Stimulated activated CD8-positive, alpha-beta memory T cell treated with anti-CD3 and anti-CD28 coated beads, Interleukin-4, amount 100 ng/mL, for 1 hour (primary cell): ENCODE results near the gene RARS2.

ENCODE experiments used
- DNase-seq, 2 donors: peaks; one replicate each; pipeline ENCODE4 v3.0.0-alpha.2; 2020; ENCODE audit warnings: low read depth in 2 of 2, low spot score in 1 of 2

RARS2 gene

DNA sequence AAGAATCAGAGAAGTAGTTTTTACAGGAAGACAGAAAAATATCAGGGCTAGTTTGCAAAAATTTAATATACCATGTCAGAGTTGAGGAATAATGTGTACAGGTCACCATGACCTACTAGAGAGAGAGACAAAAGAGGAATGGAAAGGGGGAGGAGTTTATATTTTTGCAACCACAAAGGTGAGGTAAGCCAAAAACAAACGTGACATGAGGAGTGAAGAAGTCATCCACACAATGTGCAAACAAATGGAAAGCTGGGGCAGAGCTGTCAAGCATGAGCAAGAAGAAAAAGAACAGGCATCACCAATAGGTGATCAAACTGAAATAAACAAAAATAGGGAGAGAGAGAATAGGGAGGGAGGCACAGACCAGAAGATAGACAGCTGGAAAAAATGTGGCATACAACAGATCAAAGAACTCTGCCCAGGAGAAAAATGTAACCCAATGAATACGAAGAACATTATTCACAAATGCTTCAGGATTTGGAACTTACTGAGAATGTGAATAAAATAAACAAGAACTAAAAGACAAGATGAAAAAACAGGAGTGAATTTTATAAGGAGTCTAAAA, 15.5 kb downstream of the RARS2 start:
- DNase-seq, result no peak

DNA sequence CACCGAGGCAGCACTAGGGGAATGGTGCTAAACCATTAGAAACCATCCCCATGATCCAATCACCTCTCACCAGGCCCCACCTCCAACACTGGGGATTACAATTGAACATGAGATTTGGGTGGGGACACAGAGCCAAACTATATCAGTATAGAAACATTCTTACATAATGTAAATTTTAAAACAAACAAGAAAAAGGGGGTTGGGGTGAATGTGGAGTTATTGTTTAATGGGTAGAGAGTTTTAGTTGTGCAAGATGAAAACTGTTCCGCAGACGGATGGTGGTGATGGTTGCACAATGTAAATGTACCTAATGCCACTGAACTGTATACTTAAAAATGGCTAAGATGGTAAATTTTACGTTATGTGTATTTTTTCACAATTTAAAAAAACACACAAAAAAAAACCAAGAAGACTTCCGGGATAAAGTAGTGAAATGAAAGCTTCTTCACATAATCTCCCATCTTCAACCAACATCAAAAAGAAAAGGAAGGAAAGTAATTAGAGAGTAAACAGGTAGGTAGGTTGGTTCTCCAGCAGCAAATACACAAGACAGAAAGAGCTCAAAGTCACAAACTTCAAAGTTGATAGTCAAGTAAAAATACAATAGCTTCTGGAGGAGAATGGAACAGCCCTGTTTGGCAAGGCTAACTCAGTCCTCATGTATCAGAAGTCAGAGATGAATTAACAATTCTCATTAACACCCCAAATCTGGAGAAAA, 16.3 kb downstream of the RARS2 start:
- DNase-seq, result no peak

GRCh38 chr6:87572883-87573282, 16.9 kb downstream of the RARS2 start:
- DNase-seq, result no peak

- no peak for DNase-seq
Observed at GRCh38 chr6:87572021-87572420, 17.8 kb downstream of the RARS2 start.

- no peak for DNase-seq
Observed at GRCh38 chr6:87561017-87561416, 28.8 kb downstream of the RARS2 start.

DNA sequence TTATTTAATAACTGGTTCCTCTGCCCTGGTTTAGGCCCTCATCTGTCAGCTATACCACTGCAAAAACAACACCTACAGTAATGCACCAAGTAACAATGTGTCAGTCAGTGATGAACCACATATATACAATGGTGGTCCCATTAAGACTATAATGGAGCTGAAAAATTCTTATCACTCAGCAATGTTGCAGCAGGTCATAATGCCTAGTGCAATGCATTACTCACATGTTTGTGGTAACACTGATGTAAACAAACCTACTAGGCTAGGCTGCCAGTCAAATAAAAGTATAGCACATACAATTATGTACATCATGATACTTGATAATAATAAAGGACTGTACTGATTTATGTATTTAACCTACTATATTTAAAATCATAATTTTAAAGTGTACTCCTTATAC, 31.3 kb downstream of the RARS2 start:
- no peak for DNase-seq

DNA sequence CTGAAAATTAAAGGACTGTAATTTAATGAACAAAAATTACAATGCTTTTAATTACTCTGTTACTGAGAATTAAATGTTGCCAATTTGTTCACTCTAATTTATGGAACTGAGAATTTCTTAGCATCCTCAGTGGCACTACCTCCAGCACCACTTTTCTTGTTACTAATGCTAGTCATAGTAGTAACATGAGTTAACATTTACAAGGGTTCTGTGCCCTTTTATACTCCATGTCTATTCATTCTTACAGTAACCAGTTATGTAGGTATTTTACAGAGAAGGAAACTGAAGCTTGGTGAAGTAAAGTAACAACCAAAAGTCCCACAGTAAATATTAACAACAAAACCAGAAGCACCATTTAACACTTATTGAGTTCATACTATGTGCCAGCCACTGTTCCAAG, 34.3 kb downstream of the RARS2 start:
- DNase-seq, result no peak

- DNase-seq, result no peak
Observed at GRCh38 chr6:87553159-87553765, 36.5 kb downstream of the RARS2 start.

GRCh38 chr6:87551799-87552198, 38.0 kb downstream of the RARS2 start:
- DNase-seq, result no peak

DNA sequence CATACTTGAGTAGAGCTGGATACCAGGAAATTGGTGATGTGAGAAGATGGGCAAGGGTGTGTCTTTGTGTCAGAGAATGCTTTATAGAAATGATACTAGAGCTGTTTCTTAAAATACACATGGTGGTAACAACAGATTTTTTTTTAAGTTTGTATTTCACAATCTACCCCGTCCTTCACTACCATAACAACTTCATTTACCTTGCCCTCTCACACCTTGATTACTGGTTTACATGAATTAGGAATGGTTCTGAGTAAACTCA, 45.4 kb downstream of the RARS2 start:
- no peak for DNase-seq

DNA sequence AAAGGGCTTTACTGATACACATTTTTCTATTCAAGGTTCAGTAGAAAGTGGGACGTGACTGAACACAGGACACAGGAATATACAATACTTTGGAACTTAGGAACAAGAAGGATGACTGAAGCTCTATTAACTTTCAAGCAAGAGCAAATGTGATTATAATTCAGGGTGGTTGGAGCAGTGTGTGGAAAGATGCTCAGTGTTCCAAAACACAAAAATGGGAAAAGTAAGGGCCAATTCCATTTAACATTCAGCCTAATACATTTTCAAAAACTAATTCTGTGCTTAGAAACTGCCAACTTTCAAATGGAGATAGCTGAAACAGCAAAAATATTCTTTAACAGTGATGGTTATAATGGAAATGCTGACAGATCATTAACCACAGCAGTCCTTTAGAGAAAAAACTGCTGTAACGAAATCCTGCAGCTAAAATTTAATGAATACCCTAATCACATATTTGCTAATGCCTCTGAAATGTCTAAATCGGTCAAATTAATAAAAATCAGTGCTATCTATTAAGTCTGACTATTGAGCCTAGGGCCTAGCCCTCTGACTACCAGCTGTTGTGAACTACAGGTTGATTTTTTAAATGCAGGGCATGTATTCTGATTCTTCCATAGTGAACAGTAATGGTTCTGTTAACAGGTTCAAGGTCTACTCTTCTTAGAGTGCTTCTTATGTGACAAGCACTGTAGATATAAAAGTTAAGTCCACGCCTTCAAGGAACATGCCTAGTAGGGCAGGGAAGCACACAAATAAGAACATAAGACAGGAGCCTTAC, 45.9 kb downstream of the RARS2 start:
- DNase-seq, result no peak

DNA sequence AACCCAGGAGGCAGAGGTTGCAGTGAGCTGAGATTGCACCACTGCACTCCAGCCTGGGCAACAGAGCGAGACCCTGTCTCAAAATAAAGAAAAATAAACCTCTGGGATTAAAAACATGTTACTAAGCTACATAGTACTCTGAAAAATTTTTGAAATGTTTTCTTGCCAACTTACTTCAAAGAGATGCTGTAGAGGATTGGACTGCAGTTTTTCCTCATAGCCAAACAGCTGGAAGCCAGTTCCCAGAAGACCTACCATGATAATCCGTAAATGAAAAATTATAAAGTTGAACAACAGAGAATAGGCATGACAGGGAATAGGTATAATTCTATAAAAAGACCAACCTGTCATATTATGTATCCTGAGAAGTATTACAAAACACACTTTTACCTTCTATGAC, 48.0 kb downstream of the RARS2 start:
- DNase-seq, result no peak

- DNase-seq, result no peak
Observed at GRCh38 chr6:87541041-87541440, 48.7 kb downstream of the RARS2 start.

DNA sequence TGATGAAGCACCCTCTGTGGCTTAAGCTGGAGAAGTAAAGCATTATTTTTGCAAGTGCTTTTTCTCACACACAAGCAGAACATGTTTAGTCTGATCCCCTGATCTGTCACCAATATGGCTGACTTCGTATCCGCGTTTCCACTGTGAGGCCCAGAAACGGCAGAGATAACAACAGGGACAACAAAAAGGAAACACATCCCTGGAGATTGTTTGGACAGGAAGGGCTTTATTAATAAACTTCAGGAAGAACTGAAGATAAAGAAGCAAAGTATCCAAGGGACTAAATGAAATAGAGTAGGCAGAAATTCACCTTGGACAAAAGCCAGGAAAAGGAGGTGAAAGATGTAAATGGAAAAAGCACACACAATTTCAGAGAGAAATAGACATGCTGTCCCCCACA, 49.2 kb downstream of the RARS2 start:
- no peak for DNase-seq

GRCh38 chr6:87539554-87539953, 50.2 kb downstream of the RARS2 start:
- DNase-seq, result no peak

GRCh38 chr6:87538510-87539260, 51.1 kb downstream of the RARS2 start:
- no peak for DNase-seq

DNA sequence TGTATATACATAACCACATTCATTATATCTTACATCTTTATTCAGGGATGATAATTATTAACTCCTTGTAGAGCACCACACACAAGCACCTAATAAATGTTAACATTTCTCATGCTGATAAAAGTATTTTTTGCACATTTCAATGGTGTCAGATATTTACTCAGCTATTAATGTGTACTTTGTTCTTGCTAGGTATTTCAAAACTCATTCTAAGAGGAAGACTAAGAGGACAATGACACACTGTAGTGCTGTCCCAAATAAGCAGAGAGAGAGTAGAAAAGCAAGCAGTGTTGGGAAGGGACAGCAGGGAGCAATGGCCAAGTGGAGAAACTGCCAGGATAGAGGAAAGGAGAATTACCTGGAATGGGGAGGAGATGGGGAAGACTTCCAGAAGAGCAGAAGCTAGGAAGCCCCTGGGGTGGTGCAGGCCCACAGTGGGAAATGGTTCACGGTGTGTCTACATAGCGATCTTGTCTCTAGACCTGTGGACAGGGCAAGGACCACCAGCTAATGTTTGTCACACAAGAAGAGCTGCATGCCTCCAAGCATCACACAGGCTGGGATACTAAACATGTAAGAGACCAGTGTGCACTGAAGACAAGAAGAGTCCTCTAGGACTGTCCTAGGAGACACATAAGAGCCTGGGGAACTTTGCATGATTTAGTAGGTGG, 55.3 kb downstream of the RARS2 start:
- no peak for DNase-seq

GRCh38 chr6:87529221-87529620, 60.6 kb downstream of the RARS2 start:
- no peak for DNase-seq

GRCh38 chr6:87522686-87523085, 67.1 kb downstream of the RARS2 start:
- no peak for DNase-seq

DNA sequence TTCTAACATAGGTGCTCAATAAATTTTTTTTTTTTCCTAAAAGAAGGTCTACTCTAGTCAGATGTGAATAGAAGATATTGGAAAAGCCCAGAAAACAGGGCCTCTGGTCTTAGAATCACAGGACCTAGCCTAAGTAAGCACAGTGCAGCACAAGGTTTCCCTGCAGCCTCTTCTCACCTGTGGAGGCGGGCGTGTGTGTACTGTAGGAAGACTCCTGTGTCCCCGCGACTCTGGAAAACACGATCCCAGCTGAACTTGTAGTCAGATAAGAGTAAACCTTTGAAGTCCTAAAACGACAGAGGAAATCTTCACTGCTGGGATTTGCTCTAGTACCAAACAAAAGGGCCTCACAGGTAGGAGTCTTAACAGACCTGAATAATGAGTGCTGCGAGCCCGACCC, 71.3 kb downstream of the RARS2 start:
- DNase-seq, result no peak

GRCh38 chr6:87514831-87515230, 75.0 kb downstream of the RARS2 start:
- DNase-seq, result no peak
